GM23248 (cell line): ENCODE results near the gene CDK16. TPM values are rescaled to one million over a fixed set of nuclear protein-coding genes. Genes with fewer than 3 reads are reported as not detected.

Source experiments
- DNase-seq: peaks from one replicate; pipeline ENCODE4 v3.0.0-alpha.2; 2015
- H2AFZ ChIP-seq: fragments of 200-600 bp; sonication (generic); 2 replicates; pipeline ENCODE4 v1.6.1; 2016; ENCODE audit warnings: antibody characterized with exemption
- H3F3A ChIP-seq: fragments of 200-600 bp; sonication (generic); 2 replicates; pipeline ENCODE4 v1.6.1; 2016; ENCODE audit warnings: mild to moderate bottlenecking, antibody characterized with exemption, mixed run types; ENCODE audit not compliant: insufficient read depth
- H3K27ac ChIP-seq: fragments of 200-600 bp; sonication (generic); 2 replicates; pipeline ENCODE4 v1.5.1; 2016; ENCODE audit warnings: mild to moderate bottlenecking
- H3K27me3 ChIP-seq: fragments of 200-600 bp; sonication (generic); replicated peaks from 2 replicates; pipeline ENCODE4 v1.6.1; 2016; ENCODE audit warnings: mild to moderate bottlenecking; ENCODE audit not compliant: insufficient read depth
- H3K36me3 ChIP-seq: fragments of 200-600 bp; sonication (generic); 2 replicates; pipeline ENCODE4 v1.6.1; 2016; ENCODE audit warnings: low read depth, mild to moderate bottlenecking
- H3K4me1 ChIP-seq: fragments of 200-600 bp; sonication (generic); 2 replicates; pipeline ENCODE4 v1.6.1; 2016; ENCODE audit warnings: mild to moderate bottlenecking; ENCODE audit not compliant: insufficient read depth
- H3K4me2 ChIP-seq: fragments of 200-600 bp; sonication (generic); one replicate; pipeline ENCODE4 v1.6.1; 2016; ENCODE audit warnings: mild to moderate bottlenecking; ENCODE audit not compliant: unreplicated experiment
- H3K4me3 ChIP-seq: fragments of 200-600 bp; sonication (generic); 2 replicates; pipeline ENCODE4 v1.5.1; 2016; ENCODE audit warnings: mild to moderate bottlenecking
- H3K79me2 ChIP-seq: fragments of 200-600 bp; sonication (generic); 2 replicates; pipeline ENCODE4 v1.6.1; 2016; ENCODE audit warnings: mild to moderate bottlenecking; ENCODE audit not compliant: insufficient read depth
- H3K9ac ChIP-seq: fragments of 200-600 bp; sonication (generic); 2 replicates; pipeline ENCODE4 v1.6.1; 2016; ENCODE audit warnings: mild to moderate bottlenecking
- H3K9me2 ChIP-seq: fragments of 200-600 bp; sonication (generic); 2 replicates; pipeline ENCODE4 v1.6.1; 2016; ENCODE audit warnings: mixed run types, mild to moderate bottlenecking, moderate library complexity; ENCODE audit not compliant: insufficient read depth
- H3K9me3 ChIP-seq: fragments of 200-600 bp; sonication (generic); one replicate; pipeline ENCODE4 v1.6.1; 2017; ENCODE audit warnings: low read depth
- H4K20me1 ChIP-seq: fragments of 200-600 bp; sonication (generic); 2 replicates; pipeline ENCODE4 v1.6.0; 2016; ENCODE audit not compliant: insufficient read depth
- EZH2 ChIP-seq: fragments of 200-600 bp; sonication (generic); IDR thresholded peaks from 2 replicates; pipeline ENCODE4 v1.6.1; 2018; ENCODE audit warnings: antibody characterized with exemption, mild to moderate bottlenecking; ENCODE audit not compliant: insufficient read depth, poor library complexity, severe bottlenecking
- EZH2phosphoT487 ChIP-seq: fragments of 200-600 bp; sonication (generic); IDR thresholded peaks from 2 replicates; pipeline ENCODE4 v1.6.1; 2018; ENCODE audit warnings: antibody characterized with exemption, moderate library complexity, mild to moderate bottlenecking, low read depth; ENCODE audit not compliant: insufficient read depth
- WGBS, 2 experiments: methylation state at CpG; one replicate each; pipeline ENCODE4 v1.1.6; 2015 to 2017; ENCODE audit warnings: low lambda C conversion rate in 2 of 2, low coverage in 1 of 2; ENCODE audit errors: missing lambda C conversion rate in 2 of 2; 5-methylcytosine and 5-hydroxymethylcytosine counted together
- in situ Hi-C: fragments of 300-500 bp; cut with MboI; formaldehyde crosslinking; loops from 2 replicates; pipeline ENCODE4 v1.15.0; 2020
- polyA plus RNA-seq: library from polyadenylated mRNA; unstranded; fragments of >200 nt; fragmentation: Nextera tagmentation; extraction: Ambion mirVana; gene quantifications from 2 replicates; pipeline ENCODE4 v1.2.1, GENCODE V29; 2016
- total RNA-seq: library from RNA; depleted of rRNA; stranded (reverse); fragments of >200 nt; shearing (Covaris generic); gene quantifications from 2 replicates; pipeline ENCODE4 v1.2.3, GENCODE V29; 2014

CDK16 gene
- total and polyA plus RNA-seq, 2 experiments from 2014 or later, result 97.8 to 103 TPM

- H3K9ac ChIP-seq, result peak overlapping the region; percentile 50
- no peaks in the 10 kb centered on the region for H3K9me3 ChIP-seq
- DNase-seq, result peak; percentile 93
- no peak overlapping the region for H3K4me2 ChIP-seq
- no peaks in the 10 kb centered on the region for H3K27me3 ChIP-seq
- WGBS, 2 experiments, result 2 to 27% methylated on average over 5 to 9 of the region's 9 CpGs
- peaks cover 75% of the 10 kb centered on the region for H3K79me2 ChIP-seq
- H3K4me1 ChIP-seq, result peaks cover 26% of the 10 kb centered on the region
- H3K27ac ChIP-seq, result peak overlapping the region; percentile 75
- in situ Hi-C loops, result loop anchor here (25.0 kb wide), 1 partner anchor 187 kb away; no protein-coding TSS in a partner anchor
- no peaks in the 10 kb centered on the region for H4K20me1 ChIP-seq
- peaks cover 10% of the 10 kb centered on the region; the same call in 1 of the 2 replicates for H3K36me3 ChIP-seq
- TF ChIP-seq EZH2phosphoT487, result no peak
- no peak for TF ChIP-seq EZH2
- no peak overlapping the region for H3K4me3 ChIP-seq
- H3F3A ChIP-seq, result no peaks in the 10 kb centered on the region; the same call in 1 of the 2 replicates
- H2AFZ ChIP-seq, result no peak overlapping the region
- H3K9me2 ChIP-seq, result no peaks in the 10 kb centered on the region
Measured at GRCh38 chrX:47200385-47201150, 17.9 kb upstream of the CDK16 start.

- H3K79me2 ChIP-seq, result peaks cover 67% of the 10 kb centered on the region
- H2AFZ ChIP-seq, result no peak overlapping the region
- no peaks in the 10 kb centered on the region for H3K27me3 ChIP-seq
- no peaks in the 10 kb centered on the region for H4K20me1 ChIP-seq
- 75 to 87% methylated on average over 8 of the region's 9 CpGs for WGBS, 2 experiments
- no peaks in the 10 kb centered on the region for H3K9me3 ChIP-seq
- H3K4me1 ChIP-seq, result peaks cover 17% of the 10 kb centered on the region
- no peaks in the 10 kb centered on the region; the same call in 1 of the 2 replicates for H3F3A ChIP-seq
- no peak overlapping the region for H3K4me3 ChIP-seq
- TF ChIP-seq EZH2 (no peak), EZH2phosphoT487 (no peak)
- peak overlapping the region; percentile 75 for H3K27ac ChIP-seq
- peak overlapping the region; percentile 50; the same call in 1 of the 2 replicates for H3K9ac ChIP-seq
- H3K9me2 ChIP-seq, result no peaks in the 10 kb centered on the region
- H3K36me3 ChIP-seq, result peaks cover 10% of the 10 kb centered on the region; the same call in 1 of the 2 replicates
- in situ Hi-C loops, result loop anchor here (25.0 kb wide), 1 partner anchor 186 kb away; no protein-coding TSS in a partner anchor
- no peak for DNase-seq
- H3K4me2 ChIP-seq, result no peak overlapping the region
Measured at GRCh38 chrX:47201345-47201944, 17.0 kb upstream of the CDK16 start.

- H3K27ac ChIP-seq, result no peak overlapping the region
- TF ChIP-seq EZH2phosphoT487 (no peak), EZH2 (no peak)
- peaks cover 65% of the 10 kb centered on the region for H3K79me2 ChIP-seq
- H2AFZ ChIP-seq, result no peak overlapping the region
- H3K36me3 ChIP-seq, result peaks cover 18% of the 10 kb centered on the region; the same call in 1 of the 2 replicates
- DNase-seq, result no peak
- no peak overlapping the region for H3K4me2 ChIP-seq
- no peak overlapping the region for H3K9ac ChIP-seq
- H3K4me3 ChIP-seq, result no peak overlapping the region
- peaks cover 13% of the 10 kb centered on the region for H3K4me1 ChIP-seq
- H3K9me2 ChIP-seq, result no peaks in the 10 kb centered on the region
- no peaks in the 10 kb centered on the region; the same call in 1 of the 2 replicates for H3F3A ChIP-seq
- WGBS, 2 experiments, result 79 to 88% methylated on average over 11 of the region's 11 CpGs
- no peaks in the 10 kb centered on the region for H4K20me1 ChIP-seq
- no peaks in the 10 kb centered on the region for H3K9me3 ChIP-seq
- in situ Hi-C loops, result loop anchor here (25.0 kb wide), 1 partner anchor 185 kb away; no protein-coding TSS in a partner anchor
- H3K27me3 ChIP-seq, result no peaks in the 10 kb centered on the region
Measured at GRCh38 chrX:47202316-47202715, 16.2 kb upstream of the CDK16 start.

- in situ Hi-C loops, result loop anchor here (25.0 kb wide), 1 partner anchor 184 kb away; no protein-coding TSS in a partner anchor
- DNase-seq, result no peak
- H3K4me3 ChIP-seq, result no peak overlapping the region
- TF ChIP-seq EZH2phosphoT487, result no peak
- no peaks in the 10 kb centered on the region for H3K27me3 ChIP-seq
- H3K9me2 ChIP-seq, result no peaks in the 10 kb centered on the region
- H2AFZ ChIP-seq, result no peak overlapping the region
- H3F3A ChIP-seq, result no peaks in the 10 kb centered on the region; the same call in 1 of the 2 replicates
- 43 to 87% methylated on average over 1 to 3 of the region's 4 CpGs for WGBS, 2 experiments
- no peak overlapping the region for H3K27ac ChIP-seq
- peaks cover 24% of the 10 kb centered on the region; the same call in 1 of the 2 replicates for H3K36me3 ChIP-seq
- H3K4me1 ChIP-seq, result peaks cover 10% of the 10 kb centered on the region
- no peak overlapping the region for H3K4me2 ChIP-seq
- H3K79me2 ChIP-seq, result peaks cover 60% of the 10 kb centered on the region
- no peaks in the 10 kb centered on the region for H3K9me3 ChIP-seq
- H3K9ac ChIP-seq, result no peak overlapping the region
- no peaks in the 10 kb centered on the region for H4K20me1 ChIP-seq
Measured at GRCh38 chrX:47202877-47203276, 15.6 kb upstream of the CDK16 start.
